Keratinocyte (primary cell): Measurements from ENCODE around the gene MICALL1. TPM values are rescaled to one million over a fixed set of nuclear protein-coding genes. Genes with fewer than 3 reads are reported as not detected.

Experiments
- DNase-seq: peaks from one replicate; pipeline ENCODE4 v3.0.0-alpha.2; 2011; ENCODE audit warnings: low read depth, missing footprints, low spot score
- FAIRE-seq: peaks from 2 replicates; lab custom pipeline; 2011; peaks lifted over from hg19 to GRCh38; lab: Jason Lieb, UNC
- H2AFZ ChIP-seq: 2 replicates; pipeline ENCODE4 v1.6.0; 2012; ENCODE audit warnings: low read length, control low read depth, inconsistent platforms; ENCODE audit not compliant: control insufficient read depth
- H3K27ac ChIP-seq: 2 replicates; pipeline ENCODE4 v1.5.1; 2011; ENCODE audit warnings: low read length; ENCODE audit not compliant: control insufficient read depth, insufficient read depth
- H3K27me3 ChIP-seq: 3 replicates; pipeline ENCODE4 v1.6.0; 2011; ENCODE audit warnings: low read length; ENCODE audit not compliant: control insufficient read depth, insufficient read depth; ENCODE audit errors: extremely low read depth
- H3K36me3 ChIP-seq, 2 experiments: 2 replicates in 1 of 2; 3 replicates in 1 of 2; pipeline ENCODE4 v1.5.1; 2011; ENCODE audit warnings: low read length in 2 of 2, mild to moderate bottlenecking in 1 of 2; ENCODE audit not compliant: control insufficient read depth in 2 of 2, insufficient read depth in 2 of 2; ENCODE audit errors: extremely low read depth in 1 of 2
- H3K4me1 ChIP-seq: 3 replicates; pipeline ENCODE4 v1.5.1; 2011; ENCODE audit warnings: low read length; ENCODE audit not compliant: control insufficient read depth, insufficient read depth; ENCODE audit errors: extremely low read depth
- H3K4me2 ChIP-seq: 3 replicates; pipeline ENCODE4 v1.6.0; 2011; ENCODE audit warnings: low read depth, low read length; ENCODE audit not compliant: control insufficient read depth, insufficient read depth; ENCODE audit errors: extremely low read depth
- H3K4me3 ChIP-seq, 3 experiments: fragments of 200-600 bp in 1 of 3; sonication (generic) in 1 of 3; 2 replicates in 2 of 3; 3 replicates in 1 of 3; pipeline ENCODE4 v1.5.1; 2011 to 2016; ENCODE audit warnings: low read length in 3 of 3, mild to moderate bottlenecking in 3 of 3, control low read depth in 2 of 3, inconsistent platforms in 1 of 3, low read depth in 1 of 3, mixed read lengths in 1 of 3, mixed run types in 1 of 3, moderate library complexity in 1 of 3; ENCODE audit not compliant: control insufficient read depth in 2 of 3, insufficient read depth in 2 of 3; ENCODE audit errors: extremely low read depth in 1 of 3
- H3K79me2 ChIP-seq: 2 replicates; pipeline ENCODE4 v1.6.0; 2012; ENCODE audit warnings: low read length; ENCODE audit not compliant: control insufficient read depth, insufficient read depth
- H3K9ac ChIP-seq: 3 replicates; pipeline ENCODE4 v1.6.0; 2011; ENCODE audit warnings: low read length; ENCODE audit not compliant: control insufficient read depth, insufficient read depth; ENCODE audit errors: extremely low read depth
- H3K9me1 ChIP-seq: 3 replicates; pipeline ENCODE4 v1.6.0; 2011; ENCODE audit warnings: low read length; ENCODE audit not compliant: control insufficient read depth, insufficient read depth; ENCODE audit errors: extremely low read depth
- H3K9me3 ChIP-seq: 2 replicates; pipeline ENCODE4 v1.5.1; 2012; ENCODE audit warnings: low read depth, low read length; ENCODE audit not compliant: control insufficient read depth
- H4K20me1 ChIP-seq: 3 replicates; pipeline ENCODE4 v1.6.0; 2011; ENCODE audit warnings: low read length; ENCODE audit not compliant: control insufficient read depth, insufficient read depth; ENCODE audit errors: extremely low read depth
- CTCF ChIP-seq, 3 experiments: IDR thresholded peaks in 1 of 3; conservative IDR thresholded peaks in 1 of 3; optimal IDR thresholded peaks in 1 of 3; 2 replicates in 2 of 3; 3 replicates in 1 of 3; pipeline versions ENCODE3 to v1.5.1; 2011; ENCODE audit warnings: low read length in 3 of 3, mild to moderate bottlenecking in 3 of 3, moderate library complexity in 2 of 3, control low read depth in 1 of 3, inconsistent platforms in 1 of 3; ENCODE audit not compliant: insufficient read depth in 2 of 3; ENCODE audit errors: extremely low read depth in 1 of 3
- EZH2 ChIP-seq: IDR thresholded peaks from one replicate; pipeline ENCODE4 v1.6.1; 2012; ENCODE audit warnings: inconsistent platforms, mild to moderate bottlenecking, low read length, moderate library complexity
- dilution Hi-C: fragments of 300-500 bp; cut with MboI; formaldehyde crosslinking; loops from one replicate; pipeline ENCODE4 v1.7.0; 2020; ENCODE audit warnings: low sequenced_read_pairs; ENCODE audit not compliant: extremely low pct_ligation_motif_present
- polyA minus RNA-seq, 3 experiments: library from RNA; depleted of rRNA, polyadenylated mRNA; stranded (reverse); fragments of >200 nt; gene quantifications; 1 replicate in 1 of 3; 2 replicates in 1 of 3; 3 replicates in 1 of 3; pipeline ENCODE4 v1.2.3, GENCODE V29; 2011
- polyA plus RNA-seq, 5 experiments: library from polyadenylated mRNA; depleted of rRNA in 3 of 5; stranded (reverse) in 3 of 5; stranded (forward) in 1 of 5; unstranded in 1 of 5; fragments of >200 nt; gene quantifications; 1 replicate in 1 of 5; 2 replicates in 3 of 5; 3 replicates in 1 of 5; pipeline versions ENCODE4 v1.2.1 to v1.2.3, GENCODE V29; 2011 to 2012; ENCODE audit warnings: missing spikeins in 2 of 5, low read depth in 1 of 5, low replicate concordance in 1 of 5

The MICALL1 gene
- 42.8 to 108 TPM (median 65.0 TPM) in 3 replicates for polyA plus RNA-seq
- polyA plus RNA-seq (2011; ENCODE audit: low read depth), result 129 TPM
- polyA plus RNA-seq (2011; cell fraction: cytosol; rRNA removed), result 66.6 and 126 TPM in 2 replicates
- polyA plus RNA-seq (2011; cell fraction: nucleus; rRNA removed), result 112 and 147 TPM in 2 replicates
- polyA plus RNA-seq (2012; ENCODE audit: low replicate concordance), result 95.6 and 125 TPM in 2 replicates
- polyA minus RNA-seq, result 103 to 224 TPM (median 138 TPM) in 3 replicates
- 245 TPM for polyA minus RNA-seq (2011; cell fraction: cytosol; rRNA and poly(A)+ RNA removed)
- polyA minus RNA-seq (2011; cell fraction: nucleus; rRNA and poly(A)+ RNA removed), result 113 and 133 TPM in 2 replicates

GRCh38 chr22:37905534-37906363, at the start of gene MICALL1:
Gene MICALL1, plus strand, starts transcription at chr22:37906297. Its CDS starts 126 bp downstream, at chr22:37906423.
- Histone ChIP-seq H3K27ac (peak within 1 kb of the TSS; percentile 98), H2AFZ (no peak within 1 kb of the TSS), H3K27me3 (no peaks in the 10 kb centered on the region), H4K20me1 (peaks cover 11% of the 10 kb centered on the region), H3K9me1 (peaks cover 5% of the 10 kb centered on the region), H3K4me3 (peak within 1 kb of the TSS; percentile 94 to 99 (median 95)), H3K4me1 (peaks cover 49% of the 10 kb centered on the region), H3K79me2 (peaks cover 44% of the 10 kb centered on the region), H3K36me3 (peaks cover 18 to 29% of the 10 kb centered on the region in 2 experiments), H3K9me3 (no peaks in the 10 kb centered on the region), H3K9ac (peak within 1 kb of the TSS; percentile 87), H3K4me2 (peak within 1 kb of the TSS; percentile 100)
- TF ChIP-seq CTCF (optimal IDR thresholded peaks at IDR 0.05 in 1 of 3, IDR thresholded peaks at IDR 0.05 in 1 of 3, conservative IDR thresholded peaks at IDR 0.05 in 1 of 3; ENCODE audit: extremely low read depth in 1 of 3, insufficient read depth in 2 of 3, low read length in 3 of 3), result peak in 1 of 3 experiments; percentile 59
- TF ChIP-seq EZH2, result no peak
- FAIRE-seq, result no peak
- dilution Hi-C loops, result no loop called here
- DNase-seq, result no peak

DNA sequence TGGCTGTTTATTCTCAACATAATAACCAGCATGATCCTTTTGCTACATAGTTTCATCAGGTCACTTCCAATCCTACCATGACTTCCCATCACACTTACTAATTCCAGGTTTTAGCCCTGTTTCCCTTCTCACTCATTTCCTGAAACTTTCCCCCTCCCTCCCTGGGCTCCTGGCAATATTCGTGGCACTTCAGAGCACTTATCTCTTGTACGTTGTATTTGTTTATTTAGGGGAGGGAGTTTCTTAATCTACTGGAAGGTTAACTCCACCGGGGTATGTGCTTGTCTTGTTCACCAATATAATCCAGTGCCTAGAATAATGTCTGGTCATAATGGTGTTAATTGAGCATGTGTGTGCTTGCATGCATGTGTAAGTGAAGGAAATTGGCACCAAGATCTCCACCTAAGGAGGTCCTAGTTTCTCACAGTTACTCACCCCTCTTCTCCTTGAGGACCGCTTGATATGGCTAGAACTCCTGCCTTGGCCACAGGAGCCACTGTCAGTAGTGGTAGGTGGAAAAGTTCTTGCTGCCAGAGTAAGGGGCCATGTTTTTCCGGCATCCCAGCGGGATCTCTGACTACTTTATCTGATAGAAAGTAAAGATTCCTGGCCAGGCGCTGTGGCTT, 45.2 kb upstream of the MICALL1 start:
- TF ChIP-seq EZH2 (no peak), CTCF (optimal IDR thresholded peaks at IDR 0.05 in 1 of 3, IDR thresholded peaks at IDR 0.05 in 1 of 3, conservative IDR thresholded peaks at IDR 0.05 in 1 of 3; ENCODE audit: extremely low read depth in 1 of 3, insufficient read depth in 2 of 3, low read length in 3 of 3) (no peak)
- peaks cover 32 to 35% of the 10 kb centered on the region in 2 experiments for H3K36me3 ChIP-seq
- H3K9ac ChIP-seq, result no peak overlapping the region
- dilution Hi-C loops, result no loop called here
- FAIRE-seq (no peak), DNase-seq (no peak)
- peaks cover 33% of the 10 kb centered on the region for H3K79me2 ChIP-seq
- no peak overlapping the region for H3K4me3 ChIP-seq
- no peak overlapping the region for H3K4me2 ChIP-seq
- H2AFZ ChIP-seq, result no peak overlapping the region
- no peaks in the 10 kb centered on the region for H3K27me3 ChIP-seq
- H4K20me1 ChIP-seq, result no peaks in the 10 kb centered on the region
- no peaks in the 10 kb centered on the region for H3K9me3 ChIP-seq
- no peaks in the 10 kb centered on the region for H3K9me1 ChIP-seq
- no peak overlapping the region for H3K27ac ChIP-seq
- no peaks in the 10 kb centered on the region for H3K4me1 ChIP-seq
